Left ventricle myocardium inferior (tissue), 1 donor: ENCODE data around the gene CDHR2. TPM values are rescaled to one million over a fixed set of nuclear protein-coding genes. Genes with fewer than 3 reads are reported as not detected.

Source experiments
- DNase-seq: peaks from one replicate; pipeline ENCODE4 v3.0.0-alpha.2; 2020
- H3K27ac ChIP-seq: fragments of 200-600 bp; replicated peaks from 2 replicates; pipeline ENCODE4 v1.8.0; 2021
- H3K27me3 ChIP-seq: fragments of 200-600 bp; 2 replicates; pipeline ENCODE4 v1.8.0; 2021; ENCODE audit warnings: low read depth
- H3K36me3 ChIP-seq: fragments of 200-600 bp; 2 replicates; pipeline ENCODE4 v1.8.0; 2021
- H3K4me1 ChIP-seq: fragments of 200-600 bp; 2 replicates; pipeline ENCODE4 v1.8.0; 2021
- H3K4me3 ChIP-seq: fragments of 200-600 bp; 2 replicates; pipeline ENCODE4 v1.8.0; 2021; ENCODE audit warnings: mild to moderate bottlenecking, moderate library complexity
- H3K9me3 ChIP-seq: fragments of 200-600 bp; replicated peaks from 2 replicates; pipeline ENCODE4 v1.8.0; 2021
- intact Hi-C: fragments of 100-400 bp; cut with micrococcal nuclease; formaldehyde crosslinking; loops from one replicate; pipeline ENCODE4 v1.11.0; 2022
- total RNA-seq: library from RNA; stranded (reverse); fragmentation: NEBNext Ultra II Directional; extraction: Animal tissue kit (Norgen Biotek cat#: 25700); gene quantifications from one replicate; pipeline ENCODE4 v1.2.1, GENCODE V29; 2021
- TF ChIP-seq, protein P1 (sequence below): fragments of 200-600 bp; IDR thresholded peaks from 2 replicates; pipeline ENCODE4 v1.8.0; 2021; ENCODE audit warnings: antibody characterized with exemption, mild to moderate bottlenecking, borderline replicate concordance
- donor health status: DM: no; HTN: yes; CAD: no; lungs with severe emphysema.

The CDHR2 gene
- total RNA-seq, 1 donor from 2014 or later: 0.33 TPM

DNA sequence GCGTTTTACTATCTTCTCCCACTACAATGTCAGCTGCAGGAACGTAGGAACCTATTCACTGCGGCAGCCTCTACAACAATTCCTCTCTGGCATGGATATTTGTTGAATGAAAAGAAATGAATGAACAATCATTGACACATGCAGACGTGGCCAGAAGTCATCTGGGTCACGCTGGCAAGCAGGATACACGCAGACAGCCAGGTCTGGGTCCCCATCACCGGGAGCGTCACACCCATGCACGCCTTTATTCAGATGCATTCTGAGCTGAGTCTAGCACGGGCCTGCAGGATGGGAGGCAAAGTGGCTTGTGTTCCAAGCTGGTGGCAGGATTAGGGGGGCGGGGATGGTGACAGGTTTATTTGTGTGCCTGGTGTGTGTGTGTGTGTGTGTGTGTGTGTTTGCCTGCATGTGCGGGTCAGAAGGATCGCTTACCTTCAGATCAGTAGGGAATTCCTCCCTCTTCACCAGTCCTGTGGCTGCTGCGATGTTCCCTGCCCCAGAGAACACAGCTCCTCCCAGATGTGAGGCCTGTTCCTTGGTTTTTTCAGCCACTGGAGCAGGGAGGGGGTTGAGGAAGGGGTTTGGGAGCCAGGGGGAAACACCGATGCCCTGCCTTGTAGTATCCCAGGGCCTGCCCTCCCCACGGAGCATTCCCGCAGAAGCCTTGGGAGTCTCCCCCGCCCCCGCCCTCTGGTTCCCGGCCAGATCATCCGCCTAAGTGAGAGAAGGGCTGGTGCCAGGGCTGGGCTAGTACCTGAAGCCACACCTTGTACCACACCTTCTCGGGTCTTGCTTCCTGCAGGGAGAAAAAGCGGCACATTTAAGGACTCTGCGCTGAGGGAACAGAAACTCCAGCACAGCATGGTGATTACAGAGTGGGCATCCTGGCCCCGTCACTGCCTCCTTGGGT is 77.1 kb downstream of the CDHR2 start:
- Histone ChIP-seq H3K9me3 (no peaks in the 10 kb centered on the region), H3K27me3 (peaks cover 98% of the 10 kb centered on the region), H3K27ac (no peak overlapping the region), H3K36me3 (no peaks in the 10 kb centered on the region), H3K4me3 (no peak overlapping the region), H3K4me1 (peaks cover 22% of the 10 kb centered on the region)
- intact Hi-C loops: no loop called here
- DNase-seq: no peak
- TF ChIP-seq, protein P1, sequence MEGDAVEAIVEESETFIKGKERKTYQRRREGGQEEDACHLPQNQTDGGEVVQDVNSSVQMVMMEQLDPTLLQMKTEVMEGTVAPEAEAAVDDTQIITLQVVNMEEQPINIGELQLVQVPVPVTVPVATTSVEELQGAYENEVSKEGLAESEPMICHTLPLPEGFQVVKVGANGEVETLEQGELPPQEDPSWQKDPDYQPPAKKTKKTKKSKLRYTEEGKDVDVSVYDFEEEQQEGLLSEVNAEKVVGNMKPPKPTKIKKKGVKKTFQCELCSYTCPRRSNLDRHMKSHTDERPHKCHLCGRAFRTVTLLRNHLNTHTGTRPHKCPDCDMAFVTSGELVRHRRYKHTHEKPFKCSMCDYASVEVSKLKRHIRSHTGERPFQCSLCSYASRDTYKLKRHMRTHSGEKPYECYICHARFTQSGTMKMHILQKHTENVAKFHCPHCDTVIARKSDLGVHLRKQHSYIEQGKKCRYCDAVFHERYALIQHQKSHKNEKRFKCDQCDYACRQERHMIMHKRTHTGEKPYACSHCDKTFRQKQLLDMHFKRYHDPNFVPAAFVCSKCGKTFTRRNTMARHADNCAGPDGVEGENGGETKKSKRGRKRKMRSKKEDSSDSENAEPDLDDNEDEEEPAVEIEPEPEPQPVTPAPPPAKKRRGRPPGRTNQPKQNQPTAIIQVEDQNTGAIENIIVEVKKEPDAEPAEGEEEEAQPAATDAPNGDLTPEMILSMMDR: no peak

DNA sequence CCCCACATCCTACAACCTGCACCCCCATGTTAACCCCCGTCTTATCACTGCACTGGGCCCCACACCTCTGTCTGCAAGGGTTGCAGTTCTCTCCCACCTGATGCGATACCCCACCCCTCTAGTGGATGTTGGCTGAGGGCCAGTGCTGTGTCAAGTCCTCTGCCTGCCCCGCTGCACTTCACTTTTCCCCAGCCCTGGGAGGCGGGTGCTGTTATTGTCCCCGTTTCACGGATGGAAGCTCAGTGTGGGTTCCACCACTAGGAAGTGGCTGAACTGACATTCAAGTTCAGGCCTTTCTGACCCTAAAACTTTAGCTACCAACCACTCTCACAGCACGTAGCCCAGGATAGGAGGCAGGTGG is 77.7 kb downstream of the CDHR2 start:
- H3K4me3 ChIP-seq: no peak overlapping the region
- peaks cover 98% of the 10 kb centered on the region for H3K27me3 ChIP-seq
- H3K27ac ChIP-seq: no peak overlapping the region
- intact Hi-C loops: no loop called here
- peaks cover 16% of the 10 kb centered on the region for H3K4me1 ChIP-seq
- TF ChIP-seq, protein P1: no peak
- no peaks in the 10 kb centered on the region for H3K9me3 ChIP-seq
- no peak for DNase-seq
- no peaks in the 10 kb centered on the region for H3K36me3 ChIP-seq

DNA sequence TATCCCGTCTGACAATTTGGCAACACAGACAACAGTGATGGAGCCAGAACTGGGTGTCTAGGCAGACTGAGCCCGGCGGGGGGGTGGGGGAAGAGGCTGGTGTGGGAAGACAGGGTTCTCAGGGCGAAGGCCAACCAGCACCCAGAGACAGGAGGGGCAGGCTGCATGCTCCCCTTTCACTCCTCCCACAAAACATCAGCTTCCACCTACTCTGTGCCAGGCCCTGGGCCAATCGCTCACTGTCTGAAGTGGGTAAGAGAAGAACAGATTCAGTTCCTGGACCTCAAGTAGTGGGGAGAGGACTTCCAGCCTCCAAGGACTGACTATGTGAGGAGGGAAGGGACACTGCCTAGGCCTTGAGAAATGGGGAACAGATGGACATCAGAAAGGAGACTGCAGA is 78.4 kb downstream of the CDHR2 start:
- intact Hi-C loops: no loop called here
- TF ChIP-seq, protein P1: no peak

DNA sequence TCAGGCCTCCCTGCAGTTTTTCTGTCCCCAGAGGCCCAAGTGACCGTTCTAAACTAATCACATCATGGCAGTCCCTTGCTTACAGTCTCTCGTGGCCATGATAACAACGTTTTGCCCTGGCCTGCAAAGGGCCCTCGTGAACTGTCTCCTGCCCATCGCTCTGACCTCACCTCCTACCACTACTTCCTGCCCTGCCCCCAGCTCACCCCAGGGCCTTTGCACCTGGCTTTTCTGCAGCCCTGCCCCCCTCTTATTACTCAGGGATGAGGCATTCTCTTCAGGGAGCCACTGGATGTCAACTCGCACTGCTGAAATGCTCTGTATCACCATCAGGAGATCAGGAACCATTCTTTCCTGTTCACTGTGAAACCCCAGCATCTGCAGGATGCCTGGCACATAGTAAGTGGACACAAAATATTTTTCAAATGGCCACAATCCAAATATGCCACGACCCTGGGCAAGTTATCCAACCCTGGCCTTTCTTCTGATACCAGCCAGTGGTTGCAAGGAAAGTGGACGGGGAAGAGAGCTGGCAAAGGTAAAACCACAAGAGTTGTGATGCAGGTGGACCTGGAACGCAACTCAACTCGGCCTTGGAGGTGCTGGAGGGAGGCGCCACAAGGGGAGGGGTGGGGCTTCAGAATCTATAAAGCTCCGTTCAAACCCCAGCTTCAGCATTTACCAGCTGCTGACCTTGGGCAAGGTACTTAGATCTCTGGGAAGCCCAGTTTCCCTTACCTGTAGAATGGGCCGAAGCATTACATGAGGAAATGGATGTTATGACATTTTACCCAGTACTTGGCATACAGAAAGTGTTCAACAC is 79.5 kb downstream of the CDHR2 start:
- no peaks in the 10 kb centered on the region for H3K9me3 ChIP-seq
- H3K4me3 ChIP-seq: no peak overlapping the region
- no peak for DNase-seq
- peaks cover 100% of the 10 kb centered on the region for H3K27me3 ChIP-seq
- H3K36me3 ChIP-seq: no peaks in the 10 kb centered on the region
- no peak overlapping the region for H3K27ac ChIP-seq
- intact Hi-C loops: no loop called here
- peaks cover 15% of the 10 kb centered on the region for H3K4me1 ChIP-seq
- TF ChIP-seq, protein P1: no peak

More for the DNA sequence above, 78.4 kb downstream of the CDHR2 start:
- Histone ChIP-seq H3K36me3 (no peaks in the 10 kb centered on the region), H3K9me3 (no peaks in the 10 kb centered on the region), H3K4me3 (no peak overlapping the region), H3K4me1 (peaks cover 15% of the 10 kb centered on the region), H3K27me3 (peaks cover 98% of the 10 kb centered on the region), H3K27ac (no peak overlapping the region)
- no peak for DNase-seq

DNA sequence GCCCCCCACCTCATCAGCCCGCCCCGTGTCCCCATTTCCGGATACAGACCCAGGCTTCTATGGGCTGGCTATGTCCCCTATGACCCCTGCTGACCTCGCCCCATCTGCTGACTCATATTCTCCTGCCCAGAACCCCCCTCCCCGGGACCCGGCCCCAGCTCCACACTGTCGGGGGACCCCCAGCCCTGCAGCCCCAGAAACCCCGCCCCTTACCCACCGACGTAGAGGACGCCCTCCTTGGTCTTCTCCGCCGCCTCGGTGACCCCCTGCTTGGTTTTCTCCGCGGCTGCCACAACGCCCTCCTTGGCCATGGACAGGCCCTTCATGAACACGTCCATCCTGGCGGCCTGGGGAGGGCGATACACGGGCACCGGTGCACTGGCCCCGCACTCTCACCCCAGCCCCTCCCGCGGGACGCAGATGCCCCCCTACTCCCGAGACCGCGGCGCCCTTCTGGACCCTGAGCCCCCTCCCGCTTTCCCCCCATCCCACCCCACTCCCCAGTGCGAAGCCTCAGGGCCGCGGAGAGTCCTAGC is 80.2 kb downstream of the CDHR2 start:
- H3K4me3 ChIP-seq: peak overlapping the region; percentile 62
- DNase-seq: no peak
- H3K36me3 ChIP-seq: no peaks in the 10 kb centered on the region
- H3K9me3 ChIP-seq: no peaks in the 10 kb centered on the region
- H3K27ac ChIP-seq: no peak overlapping the region
- peaks cover 100% of the 10 kb centered on the region for H3K27me3 ChIP-seq
- intact Hi-C loops: no loop called here
- TF ChIP-seq, protein P1: no peak
- peaks cover 15% of the 10 kb centered on the region for H3K4me1 ChIP-seq
